HEK293T (cell line): ENCODE results near the gene CLDN15.

ENCODE experiments used
- CTCF ChIA-PET: fragments of 350-600 bp; formaldehyde crosslinking; extraction: SDS; loops from one replicate; lab custom pipeline; 2021; ENCODE audit warnings: antibody characterized with exemption, inconsistent platforms; lab: Yijun Ruan, JAX
- POLR2A ChIA-PET: fragments of 350-600 bp; formaldehyde crosslinking; extraction: SDS; loops from one replicate; lab custom pipeline; 2020; ENCODE audit warnings: antibody characterized with exemption, inconsistent platforms; lab: Yijun Ruan, JAX
- DNase-seq: peaks from one replicate; pipeline ENCODE4 v3.0.0; 2012; ENCODE audit warnings: mixed read lengths; ENCODE audit errors: extremely low spot score
- ARNT ChIP-seq: fragments of 450-650 bp; IDR thresholded peaks from 2 replicates; pipeline ENCODE4 v1.6.1; 2017; ENCODE audit warnings: mild to moderate bottlenecking
- BHLHE40 ChIP-seq: fragments of 450-650 bp; IDR thresholded peaks from 2 replicates; pipeline ENCODE4 v1.6.1; 2016; ENCODE audit warnings: mild to moderate bottlenecking, moderate library complexity, borderline replicate concordance
- CTBP1 ChIP-seq: fragments of 450-650 bp; IDR thresholded peaks from 2 replicates; pipeline ENCODE4 v1.6.1; 2016; ENCODE audit warnings: borderline replicate concordance
- ELF4 ChIP-seq: fragments of 450-650 bp; IDR thresholded peaks from 2 replicates; pipeline ENCODE4 v1.6.1; 2017; ENCODE audit warnings: antibody characterized with exemption
- FOXA1 ChIP-seq: fragments of 450-650 bp; IDR thresholded peaks from 2 replicates; pipeline ENCODE4 v1.6.1; 2016; ENCODE audit warnings: mild to moderate bottlenecking
- FOXK2 ChIP-seq: fragments of 450-650 bp; IDR thresholded peaks from 2 replicates; pipeline ENCODE4 v1.6.1; 2016; ENCODE audit warnings: mild to moderate bottlenecking
- FOXM1 ChIP-seq: fragments of 450-650 bp; IDR thresholded peaks from 2 replicates; pipeline ENCODE4 v1.6.1; 2017; ENCODE audit warnings: mild to moderate bottlenecking, borderline replicate concordance
- HDGF ChIP-seq: fragments of 450-650 bp; IDR thresholded peaks from 2 replicates; pipeline ENCODE4 v1.6.1; 2017; ENCODE audit warnings: antibody characterized with exemption, borderline replicate concordance
- L3MBTL2 ChIP-seq: fragments of 450-650 bp; conservative IDR thresholded peaks from 2 replicates; pipeline ENCODE4 v1.6.1; 2016; ENCODE audit warnings: mild to moderate bottlenecking
- LEF1 ChIP-seq: fragments of 450-650 bp; IDR thresholded peaks from 2 replicates; pipeline ENCODE4 v1.6.1; 2017; ENCODE audit warnings: mild to moderate bottlenecking, borderline replicate concordance
- NFRKB ChIP-seq: fragments of 450-650 bp; IDR thresholded peaks from 2 replicates; pipeline ENCODE4 v1.6.1; 2016; ENCODE audit warnings: mild to moderate bottlenecking, moderate library complexity
- SP1 ChIP-seq: fragments of 450-650 bp; IDR thresholded peaks from 2 replicates; pipeline ENCODE4 v1.6.1; 2017
- SUZ12 ChIP-seq: fragments of 450-650 bp; IDR thresholded peaks from 2 replicates; pipeline ENCODE4 v1.6.1; 2016; ENCODE audit warnings: mild to moderate bottlenecking
- TARDBP ChIP-seq: fragments of 450-650 bp; IDR thresholded peaks from 2 replicates; pipeline ENCODE4 v1.6.1; 2016
- ZNF384 ChIP-seq: fragments of 450-650 bp; IDR thresholded peaks from 2 replicates; pipeline ENCODE4 v1.6.1; 2016
- TF ChIP-seq, protein P1 (sequence below): fragments of 450-650 bp; IDR thresholded peaks from 2 replicates; pipeline ENCODE4 v1.6.1; 2016

The CLDN15 gene

DNA sequence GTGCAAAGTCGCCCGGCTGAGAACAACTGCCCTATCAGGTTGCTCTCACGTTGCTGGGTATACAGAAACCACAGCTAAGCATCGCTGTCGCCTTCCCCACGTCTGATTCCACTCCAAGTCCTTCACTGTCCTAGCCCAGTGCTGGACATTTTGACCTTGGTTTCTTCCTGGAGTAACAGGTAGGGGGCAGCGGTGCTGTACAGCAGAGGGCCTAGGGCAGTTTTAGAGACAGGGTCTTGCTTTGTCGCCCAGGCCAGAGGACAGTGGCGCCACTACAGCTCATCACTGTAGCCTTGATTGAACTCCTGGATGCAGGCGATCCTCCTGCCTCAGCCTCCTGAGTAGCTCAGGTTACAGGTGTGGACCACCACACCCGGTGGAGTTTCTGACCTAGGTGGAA lies 2.6 kb downstream of the CLDN15 start:
- CTCF ChIA-PET = interaction anchor here (0.9 to 1.3 kb wide), 4 partner anchors 8 to 91 kb away, joined by 3 to 6 read pairs (median 4); partner anchors contain the start of gene ZNHIT1
- POLR2A ChIA-PET = interaction anchor here (0.7 to 1.1 kb wide), 2 partner anchors 9 to 17 kb away, joined by 3 to 4 read pairs; partner anchors contain the start of genes PLOD3 and ZNHIT1
- TF ChIP-seq SUZ12 (no peak), FOXA1 (no peak), TARDBP (no peak), ZNF384 (no peak), CTBP1 (no peak), NFRKB (no peak), FOXM1 (no peak), ARNT (no peak), ELF4 (no peak), FOXK2 (no peak)
- TF ChIP-seq, protein P1, sequence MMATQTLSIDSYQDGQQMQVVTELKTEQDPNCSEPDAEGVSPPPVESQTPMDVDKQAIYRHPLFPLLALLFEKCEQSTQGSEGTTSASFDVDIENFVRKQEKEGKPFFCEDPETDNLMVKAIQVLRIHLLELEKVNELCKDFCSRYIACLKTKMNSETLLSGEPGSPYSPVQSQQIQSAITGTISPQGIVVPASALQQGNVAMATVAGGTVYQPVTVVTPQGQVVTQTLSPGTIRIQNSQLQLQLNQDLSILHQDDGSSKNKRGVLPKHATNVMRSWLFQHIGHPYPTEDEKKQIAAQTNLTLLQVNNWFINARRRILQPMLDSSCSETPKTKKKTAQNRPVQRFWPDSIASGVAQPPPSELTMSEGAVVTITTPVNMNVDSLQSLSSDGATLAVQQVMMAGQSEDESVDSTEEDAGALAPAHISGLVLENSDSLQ = no peak
- no peak for DNase-seq

DNA sequence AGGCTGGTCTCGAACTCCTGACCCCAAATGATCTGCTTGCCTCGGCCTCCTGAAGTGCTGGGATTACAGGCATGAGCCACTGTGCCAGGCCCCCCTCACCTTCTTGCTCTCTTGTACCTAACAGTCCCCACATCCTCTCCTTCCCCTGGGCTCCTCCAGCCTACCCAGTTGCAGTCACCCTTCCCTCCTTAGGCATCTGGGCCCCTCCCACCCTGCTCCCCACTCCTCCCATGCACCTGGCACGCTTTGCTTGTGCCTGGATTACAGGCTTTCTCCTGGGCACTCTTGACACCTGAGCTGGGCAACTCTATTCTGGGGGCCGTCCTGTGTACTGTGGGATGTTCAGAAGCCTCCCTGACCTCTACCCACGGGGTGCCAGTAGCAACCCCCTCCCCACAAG lies 3.0 kb downstream of the CLDN15 start:
- no peak for DNase-seq
- POLR2A ChIA-PET = interaction anchor here (0.7 to 1.1 kb wide), 2 partner anchors 9 to 17 kb away, joined by 3 to 4 read pairs; partner anchors contain the start of genes PLOD3 and ZNHIT1
- TF ChIP-seq FOXK2 = no peak
- TF ChIP-seq SP1 = no peak
- no peak for TF ChIP-seq ARNT
- no peak for TF ChIP-seq CTBP1
- no peak for TF ChIP-seq FOXM1
- TF ChIP-seq, protein P1 = no peak
- TF ChIP-seq LEF1 = no peak
- TF ChIP-seq ELF4 = no peak
- TF ChIP-seq FOXA1 = no peak
- no peak for TF ChIP-seq TARDBP
- TF ChIP-seq L3MBTL2 = no peak
- no peak for TF ChIP-seq ZNF384
- no peak for TF ChIP-seq NFRKB
- TF ChIP-seq BHLHE40 = no peak
- TF ChIP-seq HDGF = no peak
- TF ChIP-seq SUZ12 = no peak
- CTCF ChIA-PET = interaction anchor here (0.9 to 1.3 kb wide), 4 partner anchors 9 to 91 kb away, joined by 3 to 6 read pairs (median 4); partner anchors contain the start of gene ZNHIT1

DNA sequence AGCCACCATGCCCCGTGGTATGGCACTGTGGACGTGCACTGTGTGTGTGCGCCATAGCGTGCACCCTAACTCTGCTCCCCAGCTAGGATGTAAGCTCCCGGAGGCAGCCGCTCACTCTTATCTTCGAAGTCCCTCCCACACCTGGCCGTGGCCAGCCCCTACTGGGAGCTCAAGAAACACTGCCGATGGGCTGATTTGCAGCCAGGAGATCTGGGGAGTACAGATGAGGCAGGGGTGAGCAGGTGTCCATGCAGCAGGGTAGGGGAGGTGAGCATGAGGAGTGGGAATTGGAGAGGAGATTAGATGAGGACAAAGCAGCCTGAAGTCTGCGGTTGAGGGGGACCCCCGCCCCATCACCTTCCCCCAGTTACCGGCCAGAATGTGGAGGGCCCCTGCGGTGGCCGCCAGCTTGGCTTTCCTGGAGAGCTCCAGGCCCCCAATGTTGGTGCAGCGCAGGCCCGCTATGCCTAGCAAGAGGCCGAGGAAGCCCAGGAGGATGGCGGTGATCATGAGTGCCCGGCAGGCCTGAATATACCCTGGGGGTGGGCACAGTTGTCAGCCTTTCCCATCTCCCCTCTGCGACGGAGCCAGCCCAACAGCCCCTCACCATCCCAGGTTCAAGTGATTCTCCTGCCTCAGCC lies 3.6 kb downstream of the CLDN15 start:
- no peak for DNase-seq
- POLR2A ChIA-PET = no interaction called here
- CTCF ChIA-PET = no interaction called here
- TF ChIP-seq, protein P1 = no peak
- no peak for TF ChIP-seq SUZ12
- TF ChIP-seq NFRKB = no peak
- no peak for TF ChIP-seq TARDBP
- no peak for TF ChIP-seq BHLHE40
- TF ChIP-seq ZNF384 = no peak
- no peak for TF ChIP-seq FOXK2
- no peak for TF ChIP-seq L3MBTL2
- TF ChIP-seq CTBP1 = no peak
- TF ChIP-seq ARNT = no peak
- TF ChIP-seq FOXA1 = no peak
- no peak for TF ChIP-seq FOXM1
- no peak for TF ChIP-seq ELF4
- TF ChIP-seq LEF1 = no peak
- no peak for TF ChIP-seq HDGF
- no peak for TF ChIP-seq SP1

DNA sequence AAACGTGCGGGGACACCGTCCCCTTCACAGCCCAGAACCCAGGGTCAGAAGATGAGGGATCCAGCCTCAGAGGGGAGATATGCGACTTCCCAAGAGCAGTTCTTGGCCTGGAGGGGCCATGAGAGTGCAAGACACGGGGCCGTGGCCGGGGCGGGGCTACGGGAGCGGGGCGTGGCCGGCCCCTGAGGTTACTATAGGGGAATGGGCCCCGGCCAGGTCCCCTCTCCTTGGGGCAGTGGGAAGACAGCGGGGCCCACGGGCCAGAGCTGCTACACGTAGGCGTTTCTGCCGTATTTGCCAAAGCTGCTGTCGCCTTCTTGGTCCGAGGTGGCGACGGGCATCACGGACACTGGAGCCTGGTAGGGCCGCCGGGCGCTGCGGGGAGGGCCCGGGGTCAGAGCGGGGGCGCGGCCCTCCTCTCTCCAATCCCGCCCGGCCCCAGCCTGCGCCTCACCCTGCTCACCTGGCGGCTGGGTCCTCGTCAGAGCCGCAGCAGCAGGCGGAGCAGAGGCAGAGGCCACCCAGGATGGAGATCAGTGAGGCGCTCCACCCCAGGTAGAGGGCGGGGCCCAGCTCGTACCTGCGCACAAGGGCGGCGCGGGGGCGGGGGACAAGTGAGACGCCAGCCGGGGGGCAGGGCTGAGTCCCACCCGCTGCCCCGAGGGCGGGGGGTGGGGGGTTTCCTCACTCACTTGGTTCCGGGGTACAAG lies 5.3 kb downstream of the CLDN15 start:
- CTCF ChIA-PET = no interaction called here
- TF ChIP-seq L3MBTL2 (no peak), FOXK2 (no peak), ARNT (no peak), SP1 (no peak), HDGF (no peak), SUZ12 (no peak), CTBP1 (no peak), BHLHE40 (no peak), LEF1 (no peak), ZNF384 (no peak), TARDBP (no peak), FOXA1 (no peak), ELF4 (no peak), FOXM1 (no peak), NFRKB (no peak)
- TF ChIP-seq, protein P1 = no peak
- no peak for DNase-seq
- POLR2A ChIA-PET = interaction anchor here (1.0 kb wide), 1 partner anchor 12 kb away, joined by 3 read pairs; no protein-coding TSS in a partner anchor

DNA sequence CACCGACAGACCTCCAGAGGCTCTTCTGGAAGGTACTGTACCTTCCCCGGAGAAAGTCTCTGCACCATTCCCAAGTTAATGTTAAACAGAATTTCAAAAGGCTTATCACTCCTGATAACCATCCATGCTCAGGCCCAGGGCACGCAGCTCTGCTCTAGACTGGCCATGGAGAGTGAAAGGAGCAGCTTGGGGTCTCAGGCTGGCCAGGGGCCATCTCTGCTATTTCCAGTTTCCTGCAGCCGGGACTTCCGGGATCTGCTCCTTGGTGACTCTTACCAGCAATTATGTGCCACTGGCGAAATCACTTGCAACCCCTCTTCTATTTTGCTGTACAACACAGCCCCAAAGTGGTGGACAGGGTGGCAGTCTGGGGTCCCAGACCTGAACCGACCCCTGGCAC lies 6.0 kb downstream of the CLDN15 start:
- DNase-seq = no peak
- ChIA-PET CTCF (no interaction called here), POLR2A (interaction anchor here (1.0 kb wide), 2 partner anchors 13 to 51 kb away, joined by 3 read pairs; no protein-coding TSS in a partner anchor)
- TF ChIP-seq ELF4 (no peak), TARDBP (no peak), SUZ12 (no peak), ZNF384 (no peak), LEF1 (no peak), SP1 (no peak), NFRKB (no peak), FOXK2 (no peak), FOXA1 (no peak), FOXM1 (no peak), L3MBTL2 (no peak), CTBP1 (no peak), ARNT (no peak), BHLHE40 (no peak), HDGF (no peak)
- TF ChIP-seq, protein P1 = no peak
